C4-2B (cell line): ENCODE measurements around the gene CADPS2.

Experiments
- H3K27ac ChIP-seq: fragments of 450-650 bp; 2 replicates; pipeline ENCODE4 v1.5.1; 2017
- ZFX ChIP-seq: fragments of 450-650 bp; IDR thresholded peaks from 2 replicates; pipeline ENCODE4 v1.6.1; 2017
- TF ChIP-seq, protein P1 (sequence below): fragments of 450-650 bp; conservative IDR thresholded peaks from 2 replicates; pipeline ENCODE4 v1.5.1; 2017; ENCODE audit warnings: mild to moderate bottlenecking

CADPS2 gene

GRCh38 chr7:122352454-122352853 is 533.8 kb downstream of the CADPS2 start:
- no peak overlapping the region for H3K27ac ChIP-seq
- TF ChIP-seq, protein P1, sequence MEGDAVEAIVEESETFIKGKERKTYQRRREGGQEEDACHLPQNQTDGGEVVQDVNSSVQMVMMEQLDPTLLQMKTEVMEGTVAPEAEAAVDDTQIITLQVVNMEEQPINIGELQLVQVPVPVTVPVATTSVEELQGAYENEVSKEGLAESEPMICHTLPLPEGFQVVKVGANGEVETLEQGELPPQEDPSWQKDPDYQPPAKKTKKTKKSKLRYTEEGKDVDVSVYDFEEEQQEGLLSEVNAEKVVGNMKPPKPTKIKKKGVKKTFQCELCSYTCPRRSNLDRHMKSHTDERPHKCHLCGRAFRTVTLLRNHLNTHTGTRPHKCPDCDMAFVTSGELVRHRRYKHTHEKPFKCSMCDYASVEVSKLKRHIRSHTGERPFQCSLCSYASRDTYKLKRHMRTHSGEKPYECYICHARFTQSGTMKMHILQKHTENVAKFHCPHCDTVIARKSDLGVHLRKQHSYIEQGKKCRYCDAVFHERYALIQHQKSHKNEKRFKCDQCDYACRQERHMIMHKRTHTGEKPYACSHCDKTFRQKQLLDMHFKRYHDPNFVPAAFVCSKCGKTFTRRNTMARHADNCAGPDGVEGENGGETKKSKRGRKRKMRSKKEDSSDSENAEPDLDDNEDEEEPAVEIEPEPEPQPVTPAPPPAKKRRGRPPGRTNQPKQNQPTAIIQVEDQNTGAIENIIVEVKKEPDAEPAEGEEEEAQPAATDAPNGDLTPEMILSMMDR, result no peak
- no peak for TF ChIP-seq ZFX

DNA sequence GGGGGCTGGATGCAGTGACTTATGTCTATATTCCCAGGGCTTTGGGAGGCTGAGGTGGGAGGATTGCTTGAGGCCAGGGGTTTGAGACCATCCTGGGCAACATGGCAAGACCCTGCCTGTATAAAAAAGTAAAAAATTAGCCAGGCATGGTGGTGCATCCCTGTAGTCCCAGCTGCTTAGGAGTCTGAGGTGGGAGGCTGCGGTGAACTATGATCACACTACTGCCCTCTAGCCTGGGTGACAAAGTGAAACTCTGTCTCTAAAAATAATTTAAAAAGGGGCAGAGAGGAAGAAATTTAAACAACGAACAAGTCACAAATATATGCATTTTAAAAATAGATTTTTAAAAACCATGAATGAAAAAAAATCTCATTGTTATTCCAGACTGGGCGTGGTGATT is 535.6 kb downstream of the CADPS2 start:
- TF ChIP-seq ZFX, result no peak
- TF ChIP-seq, protein P1, result peak; percentile 13; the same call in 1 of the 2 replicates
- no peak overlapping the region for H3K27ac ChIP-seq

DNA sequence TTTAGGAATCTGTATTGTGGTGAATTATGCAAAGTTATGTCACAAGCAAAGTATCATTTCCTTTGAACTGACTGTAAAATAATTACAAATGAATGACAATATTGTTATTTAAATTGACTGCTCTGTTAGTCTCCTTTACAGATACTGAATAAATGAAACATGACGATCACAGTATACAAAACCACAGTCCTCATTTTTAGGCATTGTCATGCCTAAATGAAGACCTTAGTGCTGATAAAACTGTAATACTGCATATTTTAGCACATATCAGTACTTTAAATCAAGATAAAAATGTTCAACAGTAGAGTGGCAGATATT is 542.0 kb downstream of the CADPS2 start:
- no peak overlapping the region for H3K27ac ChIP-seq
- no peak for TF ChIP-seq ZFX
- TF ChIP-seq, protein P1, result no peak

- TF ChIP-seq, protein P1, result no peak
- TF ChIP-seq ZFX, result no peak
- H3K27ac ChIP-seq, result no peak overlapping the region
Measured at GRCh38 chr7:122343601-122344302, 542.5 kb downstream of the CADPS2 start.

GRCh38 chr7:122340427-122340826 is 545.8 kb downstream of the CADPS2 start:
- TF ChIP-seq, protein P1, result no peak
- TF ChIP-seq ZFX, result no peak
- no peak overlapping the region for H3K27ac ChIP-seq

- no peak overlapping the region for H3K27ac ChIP-seq
- no peak for TF ChIP-seq ZFX
- TF ChIP-seq, protein P1, result no peak
Measured at GRCh38 chr7:122339145-122339904, 546.9 kb downstream of the CADPS2 start.

DNA sequence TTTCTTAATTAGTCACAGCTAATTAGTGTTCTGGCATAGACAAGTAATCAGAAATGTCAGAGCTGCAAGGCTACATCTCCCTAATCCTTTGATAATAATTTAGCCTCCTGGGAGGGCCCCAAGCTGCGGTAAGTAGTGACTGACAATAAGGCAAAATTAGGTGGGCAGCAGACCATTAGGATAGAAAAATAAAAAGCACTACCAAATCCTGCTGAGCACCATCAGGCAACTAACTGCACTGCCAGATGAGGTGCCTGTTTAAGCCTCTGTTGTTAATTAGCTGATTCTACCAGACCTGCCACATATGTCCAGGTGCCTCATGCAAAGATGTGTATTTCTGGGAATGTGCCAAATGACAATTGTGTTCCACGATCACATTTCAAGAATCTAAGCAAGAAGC is 549.2 kb downstream of the CADPS2 start:
- TF ChIP-seq, protein P1, result no peak
- no peak for TF ChIP-seq ZFX
- H3K27ac ChIP-seq, result no peak overlapping the region
